UCSD-AML1 (cell line): ENCODE results near the gene DGKH.

Experiments
- DNase-seq: peaks from one replicate; lab custom pipeline; 2025; ENCODE audit not compliant: unreplicated experiment; lab: John Stamatoyannopoulos, UW

DGKH gene

DNA sequence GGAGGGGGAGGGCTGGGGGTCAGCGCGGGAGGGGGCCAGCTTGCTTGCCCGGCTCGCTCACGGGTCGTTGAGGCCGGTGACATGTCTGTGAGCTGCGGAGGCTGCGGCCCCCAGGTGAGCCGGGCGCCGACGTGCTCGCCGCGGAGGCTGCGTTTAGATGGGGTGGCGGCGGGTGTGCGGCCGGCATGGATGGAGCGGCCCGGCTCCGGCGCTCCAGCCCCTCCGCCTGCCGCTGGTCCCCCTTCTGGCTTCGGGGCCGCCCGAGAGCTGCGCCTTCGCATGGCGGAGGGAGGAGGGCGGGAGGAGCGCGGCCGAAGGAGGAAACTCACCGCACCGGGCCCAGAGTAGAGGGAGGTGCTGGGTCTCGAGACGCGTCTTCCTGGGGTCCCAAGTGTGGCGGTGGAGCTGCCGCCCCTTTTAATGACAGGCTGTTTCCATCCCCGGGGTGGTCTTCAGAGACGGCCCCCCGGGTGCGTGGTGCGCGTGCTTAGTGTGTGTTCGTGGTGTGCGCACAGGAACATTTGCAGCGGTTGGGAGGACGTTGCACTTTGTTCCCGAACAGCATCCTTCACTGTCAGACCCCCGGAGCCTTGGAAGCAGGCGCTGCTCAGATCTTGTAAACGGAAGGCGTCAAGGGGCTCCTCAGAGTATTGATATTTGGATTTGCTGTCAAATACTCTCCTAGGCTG is 223.8 kb downstream of the DGKH start, which contains the start of gene AKAP11:
TSS of gene AKAP11 (plus strand) at position 38 of the 689 bp plus-strand sequence. CDS start 14,197 bp downstream, outside the sequence.
- peak; percentile 69 for DNase-seq

DNA sequence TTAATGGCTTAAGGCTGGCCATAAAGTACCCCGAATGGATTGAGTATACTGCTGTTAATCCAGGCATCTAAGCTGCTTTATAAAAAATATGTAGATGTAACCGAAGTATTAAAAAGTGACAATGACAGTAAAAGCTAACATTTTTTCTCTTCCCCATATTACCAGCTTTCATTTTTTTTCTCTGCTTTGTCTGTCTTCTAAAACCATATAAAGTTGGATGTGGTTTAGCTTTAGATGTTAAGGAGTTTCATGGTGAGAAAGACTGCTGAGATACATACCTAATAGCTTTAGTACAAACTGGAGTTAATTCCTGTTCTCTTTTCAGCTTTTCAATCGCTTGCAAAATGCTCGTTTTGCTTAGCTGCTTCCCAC is 224.3 kb downstream of the DGKH start:
- DNase-seq: no peak

DNA sequence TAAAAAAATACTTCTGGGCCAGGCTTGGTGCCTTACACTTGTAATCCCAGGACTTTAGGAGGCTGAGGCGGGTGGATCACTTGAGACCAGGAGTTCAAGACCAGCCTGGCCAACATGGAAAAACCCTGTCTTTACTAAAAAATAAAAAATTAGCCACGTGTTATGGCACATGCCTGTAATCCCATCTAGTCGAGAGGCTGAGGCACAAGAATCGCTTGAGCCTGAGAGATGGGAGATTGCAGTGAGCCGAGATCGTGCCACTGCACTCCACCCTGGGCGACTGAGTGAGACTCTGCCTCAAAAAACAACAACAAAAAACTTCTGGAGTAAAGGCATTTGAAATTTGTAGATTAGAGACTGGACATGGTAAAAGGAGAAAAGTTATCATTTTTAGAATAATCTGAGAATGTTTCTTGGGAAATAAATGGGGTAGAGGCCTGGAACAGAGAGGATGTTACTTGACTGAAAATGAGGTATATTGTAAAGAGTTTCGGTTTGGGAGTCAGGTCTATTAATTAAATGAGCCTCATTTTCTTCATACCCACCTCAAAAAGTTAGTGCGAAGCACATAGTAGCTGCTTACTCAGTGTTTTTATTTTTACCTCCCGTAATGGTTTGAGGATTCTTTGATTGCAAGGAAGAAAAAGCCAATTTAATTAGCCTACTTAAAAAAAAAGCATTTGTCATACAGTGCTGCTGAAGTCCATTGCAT is 226.1 kb downstream of the DGKH start:
- DNase-seq: no peak

DNA sequence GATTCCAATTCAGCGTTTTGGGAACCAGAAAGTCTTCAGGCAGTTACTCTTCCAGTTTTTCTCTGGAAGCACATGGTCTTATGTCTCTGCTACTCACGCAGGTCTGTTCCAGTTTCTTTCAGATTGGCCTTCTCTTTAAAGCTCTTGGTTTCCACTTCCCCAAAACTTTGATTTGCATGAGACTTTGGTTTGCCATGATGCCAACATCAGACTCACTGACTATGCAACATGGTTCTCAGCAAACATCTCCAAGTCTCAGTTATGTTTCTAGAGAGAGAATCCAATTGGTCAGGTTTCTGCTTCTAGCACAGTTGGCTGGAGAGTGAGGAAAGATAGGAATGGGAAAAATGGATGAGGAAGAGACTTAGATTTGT is 226.6 kb downstream of the DGKH start:
- no peak for DNase-seq

DNA sequence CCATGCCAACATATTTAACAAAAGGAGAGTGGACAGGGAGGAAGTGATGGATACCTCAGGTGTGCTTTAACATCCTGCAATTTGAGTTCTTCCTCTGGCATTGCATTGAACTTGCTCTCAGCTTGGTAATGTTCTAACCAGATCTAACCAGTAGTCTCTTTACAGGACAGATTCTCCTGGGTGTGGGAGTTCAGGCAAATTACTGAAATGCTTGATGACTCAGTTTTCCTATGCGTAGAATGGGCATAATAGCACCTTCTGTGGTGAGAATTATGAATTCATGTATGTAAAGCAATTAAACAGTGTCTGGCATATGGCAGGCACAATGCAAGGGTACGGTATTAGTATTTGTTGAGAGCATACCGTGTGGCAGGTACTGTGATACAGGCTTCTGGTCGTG is 227.1 kb downstream of the DGKH start:
- no peak for DNase-seq

DNA sequence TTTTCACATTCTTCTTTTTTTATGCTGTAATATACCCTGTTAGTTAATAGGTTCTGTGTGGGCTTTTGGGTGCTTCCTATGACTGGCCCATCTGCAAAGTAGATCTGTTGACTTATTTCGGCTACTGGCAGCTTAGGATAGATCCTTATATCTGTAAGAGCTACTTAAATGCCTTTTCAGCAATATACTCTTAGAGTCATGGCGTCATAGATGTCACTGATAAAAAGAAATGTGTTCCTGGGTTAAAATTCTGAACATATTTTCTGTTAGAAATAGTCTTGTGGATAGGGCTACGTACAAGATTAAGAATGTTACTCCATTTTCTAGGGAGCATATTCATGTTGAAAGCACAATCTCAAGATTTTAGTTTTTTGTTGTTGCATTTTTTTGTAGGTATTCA is 228.2 kb downstream of the DGKH start:
- DNase-seq: no peak

DNA sequence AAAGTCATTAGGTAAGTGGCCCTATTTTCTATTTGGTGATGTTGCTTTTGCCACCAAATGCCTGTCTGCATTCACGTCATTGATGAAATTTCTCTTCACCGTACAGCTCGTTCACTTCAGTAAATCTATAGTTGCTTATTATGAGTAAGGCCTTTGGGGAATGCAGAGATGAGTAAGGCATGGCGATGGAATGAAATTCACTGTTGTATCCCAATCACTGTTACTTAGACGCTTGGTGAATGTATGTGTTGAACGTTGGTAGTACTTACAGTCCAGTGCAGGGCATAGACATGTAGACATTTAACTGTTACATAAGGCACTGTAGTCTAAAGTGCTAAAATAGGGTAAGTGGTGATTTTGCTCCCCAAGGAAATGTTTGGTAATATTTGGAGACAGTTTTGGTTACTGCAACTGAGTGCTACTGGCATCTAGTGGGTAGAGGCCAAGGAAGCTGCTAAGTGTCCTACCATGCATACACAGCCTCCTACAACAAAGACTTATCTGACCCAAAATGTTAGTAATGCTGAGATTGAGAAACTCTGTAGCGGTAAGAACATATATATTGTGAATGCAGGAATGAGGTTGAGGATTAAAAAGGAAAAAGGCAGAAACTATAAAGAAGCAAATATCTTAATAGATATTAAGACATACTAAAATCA is 229.3 kb downstream of the DGKH start:
- DNase-seq: no peak

DNA sequence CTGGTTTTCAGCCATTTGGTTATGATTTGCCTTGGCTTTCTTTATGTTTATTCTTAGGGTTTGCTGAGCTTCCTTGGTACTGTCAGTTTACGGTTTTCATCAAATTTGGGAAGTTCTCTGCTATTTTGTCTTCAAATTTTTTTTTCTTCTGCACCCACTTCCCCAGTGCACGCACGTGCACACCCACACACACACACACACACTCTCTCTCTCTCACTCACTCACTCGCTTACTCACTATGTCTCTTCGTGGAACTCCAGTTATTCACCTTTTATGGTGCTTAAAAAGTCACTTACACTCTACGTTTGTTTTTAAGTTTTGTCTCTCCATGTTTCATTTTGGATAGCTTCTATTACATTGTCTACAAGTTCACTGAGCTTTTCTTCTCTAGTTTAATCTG is 230.6 kb downstream of the DGKH start:
- DNase-seq: peak; percentile 11

DNA sequence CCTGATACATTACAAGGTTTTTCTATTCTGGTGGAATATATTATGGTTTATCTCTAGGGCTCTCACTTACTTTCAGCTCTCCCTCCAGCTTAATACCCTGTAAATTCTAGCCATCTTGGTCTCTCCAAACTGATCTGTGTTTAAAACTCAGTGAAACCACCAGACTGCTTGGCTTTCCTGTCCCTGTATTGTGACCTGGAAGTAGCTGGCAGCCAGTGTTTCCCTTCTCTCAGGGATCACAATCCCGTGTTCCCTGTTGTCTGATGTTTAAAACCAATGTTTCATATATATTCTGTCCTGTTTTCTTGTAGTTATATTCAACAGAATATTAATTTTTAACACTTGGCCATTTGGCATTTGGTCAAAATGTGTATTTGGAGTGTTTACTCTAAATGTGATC is 231.5 kb downstream of the DGKH start:
- DNase-seq: no peak

DNA sequence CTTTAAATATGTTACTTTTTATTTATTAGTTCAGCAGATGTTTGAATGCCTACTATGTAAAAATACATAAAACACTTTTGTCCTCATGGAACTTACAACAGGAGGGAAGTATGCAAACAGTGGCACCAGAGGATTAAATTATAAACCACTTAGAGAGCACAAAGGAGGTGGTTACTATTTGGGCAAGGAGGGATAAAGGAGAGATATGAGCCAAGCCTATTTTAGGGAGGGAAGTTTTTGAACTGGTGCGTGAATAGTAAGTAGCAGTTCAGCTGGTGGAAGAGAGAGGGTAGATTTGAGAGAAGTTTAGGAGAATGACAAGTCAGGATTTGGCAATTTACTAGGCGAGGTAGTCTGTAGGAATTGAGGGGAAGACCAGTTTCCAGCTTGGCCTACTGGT is 232.1 kb downstream of the DGKH start:
- DNase-seq: no peak

DNA sequence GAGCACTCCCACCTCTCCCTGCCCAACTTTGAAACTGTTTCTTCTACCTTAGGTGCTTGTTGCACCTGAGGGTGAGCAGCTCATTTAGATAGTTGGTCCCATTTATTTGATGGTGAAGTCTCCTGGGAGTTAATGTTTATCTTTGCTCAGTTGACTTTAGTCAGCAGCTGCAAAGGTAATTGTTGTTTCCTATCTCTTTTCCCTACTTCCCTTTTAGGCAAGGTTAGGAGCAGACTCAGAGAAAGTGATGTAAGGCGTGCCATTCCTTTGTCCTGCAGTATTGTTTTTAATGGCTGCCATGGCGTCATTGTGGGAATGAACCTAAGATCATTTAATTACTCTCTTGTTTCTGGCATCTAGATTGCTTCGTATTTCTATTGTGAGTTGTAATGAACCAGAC is 235.1 kb downstream of the DGKH start:
- no peak for DNase-seq

DNA sequence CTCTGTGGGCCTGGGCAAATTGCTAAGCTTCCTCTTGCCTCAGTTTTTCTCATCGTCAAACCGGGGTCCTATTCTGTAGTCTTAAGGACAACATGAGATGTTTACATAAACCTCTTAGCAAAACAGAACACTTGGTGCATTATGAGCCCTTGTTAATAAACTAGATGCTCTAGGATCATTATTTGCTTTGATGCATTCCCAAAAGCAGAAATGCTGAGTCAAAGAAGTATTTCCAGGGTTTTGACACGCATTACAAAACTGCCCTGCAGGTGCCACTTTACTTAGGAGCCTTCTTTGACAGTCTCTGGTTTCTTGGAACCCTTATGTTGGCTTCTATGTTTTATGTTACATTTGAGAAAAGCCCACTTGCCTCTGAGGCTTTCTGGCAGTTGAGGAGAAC is 235.6 kb downstream of the DGKH start:
- no peak for DNase-seq
